H1 (cell line): Measurements from ENCODE around the gene F2RL2.

Experiments
- BCL11A ChIP-seq, 2 experiments: IDR thresholded peaks; one replicate each; pipeline ENCODE4 v1.6.1; 2011; ENCODE audit warnings: low read depth in 2 of 2, low read length in 2 of 2, mild to moderate bottlenecking in 2 of 2
- BRCA1 ChIP-seq: IDR thresholded peaks from 2 replicates; pipeline ENCODE4 v1.6.1; 2012; ENCODE audit warnings: low read depth, low read length, improper control_type of control experiment
- CHD2 ChIP-seq: IDR thresholded peaks from 2 replicates; pipeline ENCODE4 v1.6.1; 2012; ENCODE audit warnings: low read length, improper control_type of control experiment
- EGR1 ChIP-seq: IDR thresholded peaks from 2 replicates; pipeline ENCODE4 v1.6.1; 2011; ENCODE audit warnings: low read depth, low read length, borderline replicate concordance
- EZH2 ChIP-seq: fragments of 200-600 bp; sonication (generic); IDR thresholded peaks from 2 replicates; pipeline ENCODE4 v1.7.1; 2012; ENCODE audit warnings: low read depth, mild to moderate bottlenecking, moderate library complexity, low read length, inconsistent platforms; ENCODE audit not compliant: severe bottlenecking
- HDAC6 ChIP-seq: IDR thresholded peaks from one replicate; pipeline ENCODE4 v1.7.1; 2012; ENCODE audit warnings: low read depth, mild to moderate bottlenecking, inconsistent platforms, low read length, moderate library complexity
- JUN ChIP-seq: IDR thresholded peaks from 2 replicates; pipeline ENCODE4 v1.6.1; 2011; ENCODE audit warnings: low read depth, mild to moderate bottlenecking, improper control_type of control experiment, low read length
- POLR2A ChIP-seq, 2 experiments: IDR thresholded peaks; 1 replicate in 1 of 2; 2 replicates in 1 of 2; pipeline ENCODE4 v1.6.1; 2011; ENCODE audit warnings: low read depth in 2 of 2, low read length in 2 of 2, mild to moderate bottlenecking in 2 of 2; ENCODE audit errors: control extremely low read depth in 1 of 2
- POLR2AphosphoS5 ChIP-seq: IDR thresholded peaks from 2 replicates; pipeline ENCODE4 v1.6.1; 2011; ENCODE audit warnings: low read depth, low read length
- TF ChIP-seq, protein P1 (sequence below), 3 experiments: IDR thresholded peaks; 1 replicate in 2 of 3; 2 replicates in 1 of 3; pipeline versions ENCODE4 v1.5.1 to v1.6.1; 2011; ENCODE audit warnings: low read length in 3 of 3, mild to moderate bottlenecking in 3 of 3, inconsistent platforms in 2 of 3, low read depth in 1 of 3, moderate library complexity in 1 of 3; ENCODE audit not compliant: insufficient read depth in 1 of 3; ENCODE audit errors: control extremely low read depth in 1 of 3

DNA sequence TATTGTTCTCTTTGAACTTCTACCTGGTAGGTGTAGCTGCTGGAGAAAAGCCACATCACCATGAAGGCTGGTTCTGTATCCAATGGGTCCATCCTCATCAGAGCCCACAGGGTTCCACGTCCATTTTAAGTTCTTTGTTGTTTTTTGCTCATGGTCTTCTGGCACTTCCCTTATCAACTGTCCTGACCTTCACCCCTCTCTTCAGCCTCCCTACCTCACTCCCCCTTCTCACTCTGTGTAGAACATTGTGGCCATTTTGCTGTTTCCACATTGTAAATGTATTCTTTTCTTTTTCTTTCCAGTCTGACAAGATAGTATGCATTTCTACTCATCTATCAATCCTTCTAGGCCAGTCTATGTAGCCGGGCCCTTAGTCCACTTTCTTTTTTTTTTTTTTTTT is 44.3 kb upstream of the F2RL2 start:
- TF ChIP-seq BCL11A (IDR thresholded peaks at IDR 0.05; ENCODE audit: low read depth in 2 of 2, low read length in 2 of 2) (no peak), EGR1 (no peak), HDAC6 (no peak), BRCA1 (no peak), POLR2AphosphoS5 (no peak), EZH2 (no peak), CHD2 (no peak), POLR2A (IDR thresholded peaks at IDR 0.05; ENCODE audit: control extremely low read depth in 1 of 2, low read depth in 2 of 2, low read length in 2 of 2) (no peak), JUN (no peak)
- TF ChIP-seq, protein P1, sequence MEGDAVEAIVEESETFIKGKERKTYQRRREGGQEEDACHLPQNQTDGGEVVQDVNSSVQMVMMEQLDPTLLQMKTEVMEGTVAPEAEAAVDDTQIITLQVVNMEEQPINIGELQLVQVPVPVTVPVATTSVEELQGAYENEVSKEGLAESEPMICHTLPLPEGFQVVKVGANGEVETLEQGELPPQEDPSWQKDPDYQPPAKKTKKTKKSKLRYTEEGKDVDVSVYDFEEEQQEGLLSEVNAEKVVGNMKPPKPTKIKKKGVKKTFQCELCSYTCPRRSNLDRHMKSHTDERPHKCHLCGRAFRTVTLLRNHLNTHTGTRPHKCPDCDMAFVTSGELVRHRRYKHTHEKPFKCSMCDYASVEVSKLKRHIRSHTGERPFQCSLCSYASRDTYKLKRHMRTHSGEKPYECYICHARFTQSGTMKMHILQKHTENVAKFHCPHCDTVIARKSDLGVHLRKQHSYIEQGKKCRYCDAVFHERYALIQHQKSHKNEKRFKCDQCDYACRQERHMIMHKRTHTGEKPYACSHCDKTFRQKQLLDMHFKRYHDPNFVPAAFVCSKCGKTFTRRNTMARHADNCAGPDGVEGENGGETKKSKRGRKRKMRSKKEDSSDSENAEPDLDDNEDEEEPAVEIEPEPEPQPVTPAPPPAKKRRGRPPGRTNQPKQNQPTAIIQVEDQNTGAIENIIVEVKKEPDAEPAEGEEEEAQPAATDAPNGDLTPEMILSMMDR (IDR thresholded peaks at IDR 0.05; ENCODE audit: control extremely low read depth in 1 of 3, insufficient read depth in 1 of 3, low read depth in 1 of 3, low read length in 3 of 3) = no peak
